SH-SY5Y (cell line): ENCODE results near the gene GOLT1A.

ENCODE experiments used
- GATA2 ChIP-seq: IDR thresholded peaks from 2 replicates; pipeline ENCODE4 v1.6.1; 2011; ENCODE audit warnings: mild to moderate bottlenecking, low read depth, low read length
- GATA3 ChIP-seq: IDR thresholded peaks from 2 replicates; pipeline ENCODE4 v1.6.1; 2011; ENCODE audit warnings: low read depth, mild to moderate bottlenecking, low read length, moderate library complexity

Gene GOLT1A

GRCh38 chr1:204213668-204214662 lies at the start of gene GOLT1A:
GOLT1A (minus strand) TSS chr1:204213988; CDS start chr1:204213906, 82 bp downstream.
- TF ChIP-seq GATA3 (no peak), GATA2 (no peak)

DNA sequence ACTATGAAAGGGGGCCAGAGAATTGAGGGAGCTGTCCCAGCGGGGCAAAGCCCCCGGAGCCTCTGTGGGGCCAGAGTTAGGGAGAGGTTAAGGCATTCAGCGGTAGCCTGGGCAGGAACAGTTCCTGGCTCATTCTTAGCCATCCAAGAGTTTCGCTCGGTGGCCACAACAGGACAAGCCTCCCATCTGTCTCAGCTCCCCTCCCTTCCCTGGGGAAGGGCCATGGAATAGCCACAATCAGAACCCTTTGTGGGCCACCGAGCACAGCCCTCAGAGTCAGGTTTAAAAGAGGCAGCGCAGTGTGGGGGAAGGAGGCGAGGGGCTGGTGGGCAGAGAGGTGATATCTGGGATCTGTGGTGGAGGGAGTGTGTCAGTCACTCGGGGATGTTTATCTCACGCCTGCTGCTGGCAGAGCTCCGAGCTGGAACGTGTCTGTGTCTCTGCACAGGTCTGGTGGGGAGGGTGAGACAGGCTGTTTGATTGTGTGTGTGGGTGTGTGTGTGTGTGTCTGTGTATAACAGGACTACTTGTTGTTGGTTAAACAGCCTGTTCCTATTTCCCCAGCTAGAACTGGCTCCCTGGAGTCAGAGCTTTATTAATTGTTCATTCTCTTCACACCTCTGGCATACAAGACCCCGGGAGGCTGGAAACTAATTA lies 49.6 kb upstream of the GOLT1A start:
- TF ChIP-seq GATA2 (peak; percentile 97), GATA3 (no peak)

- no peak for TF ChIP-seq GATA3
- no peak for TF ChIP-seq GATA2
Measured at GRCh38 chr1:204262506-204263253, 48.9 kb upstream of the GOLT1A start.

- TF ChIP-seq GATA3 (no peak), GATA2 (no peak)
Measured at GRCh38 chr1:204261746-204262505, 48.1 kb upstream of the GOLT1A start.

- TF ChIP-seq GATA2 (no peak), GATA3 (no peak)
Measured at GRCh38 chr1:204261266-204261665, 47.5 kb upstream of the GOLT1A start.

GRCh38 chr1:204260601-204261197 lies 46.9 kb upstream of the GOLT1A start:
- TF ChIP-seq GATA2 (no peak), GATA3 (no peak)

DNA sequence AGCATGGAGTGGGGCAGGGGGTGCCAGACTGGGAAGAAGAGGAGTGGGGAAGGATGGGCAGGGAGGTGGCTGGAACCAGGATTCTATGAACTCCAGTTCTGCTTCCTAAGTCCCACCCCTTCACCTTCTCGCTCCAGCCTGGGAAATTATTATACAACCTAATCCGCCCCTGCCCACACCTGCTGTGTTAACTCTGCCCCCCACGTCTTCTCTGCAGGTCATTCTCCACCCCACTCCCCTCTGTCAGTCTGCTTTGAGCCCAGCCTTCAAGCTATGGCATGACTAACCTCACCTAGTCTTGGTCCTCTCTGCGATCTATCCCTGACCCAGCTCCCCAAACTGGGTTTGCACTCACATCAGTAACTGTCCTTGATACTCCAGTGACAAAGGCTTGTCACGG lies 46.0 kb upstream of the GOLT1A start:
- TF ChIP-seq GATA2, result no peak
- no peak for TF ChIP-seq GATA3

GRCh38 chr1:204259196-204259595 lies 45.4 kb upstream of the GOLT1A start:
- TF ChIP-seq GATA2 (no peak), GATA3 (no peak)

DNA sequence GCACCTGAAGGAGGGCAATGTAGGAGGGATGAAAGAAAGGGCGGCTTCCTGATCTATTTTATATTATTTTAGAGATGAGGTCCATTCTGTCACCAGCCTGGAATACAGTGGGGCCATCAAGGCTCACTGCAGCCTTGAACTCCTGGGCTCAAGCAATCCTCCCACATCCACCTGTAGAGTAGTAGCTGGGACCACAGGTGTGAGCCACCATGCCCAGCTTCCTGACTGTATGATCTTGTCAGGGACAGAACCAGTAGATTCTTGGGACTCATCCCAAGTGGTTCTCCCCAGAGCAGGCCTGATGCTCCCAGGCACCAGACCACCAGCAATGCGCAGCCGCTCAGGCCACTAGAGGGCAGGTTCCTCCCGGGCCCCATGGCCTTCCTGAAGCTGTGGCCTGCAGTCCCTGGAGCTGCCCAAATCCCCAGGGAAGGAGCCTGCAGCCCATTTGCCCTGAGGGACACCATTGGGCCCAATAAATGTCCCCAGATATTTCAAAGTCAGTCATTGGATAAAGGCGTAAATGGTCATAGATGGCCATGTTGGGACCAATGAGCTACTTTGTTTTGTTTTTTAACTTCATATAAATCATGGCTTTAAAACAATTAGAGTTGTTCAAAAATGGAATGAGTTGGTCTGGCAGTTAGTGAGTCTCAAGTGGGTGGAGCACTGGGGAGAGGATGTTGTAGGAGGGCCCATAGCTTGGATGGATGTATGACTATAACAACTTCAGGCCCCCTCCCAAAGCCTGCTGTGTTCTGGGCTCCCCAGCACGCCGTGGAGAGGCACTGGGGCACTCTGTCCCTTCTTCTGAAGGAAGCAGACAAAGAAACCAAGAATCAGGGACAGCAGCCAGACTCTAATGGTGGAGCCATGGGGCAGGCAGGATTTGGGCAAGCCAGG lies 44.7 kb upstream of the GOLT1A start:
- TF ChIP-seq GATA2, result no peak
- no peak for TF ChIP-seq GATA3

- TF ChIP-seq GATA3, result no peak
- TF ChIP-seq GATA2, result peak; percentile 72
Measured at GRCh38 chr1:204257446-204257845, 43.7 kb upstream of the GOLT1A start.

GRCh38 chr1:204256531-204256930 lies 42.7 kb upstream of the GOLT1A start:
- TF ChIP-seq GATA3, result no peak
- TF ChIP-seq GATA2, result no peak

- no peak for TF ChIP-seq GATA3
- no peak for TF ChIP-seq GATA2
Measured at GRCh38 chr1:204255966-204256365, 42.2 kb upstream of the GOLT1A start.

DNA sequence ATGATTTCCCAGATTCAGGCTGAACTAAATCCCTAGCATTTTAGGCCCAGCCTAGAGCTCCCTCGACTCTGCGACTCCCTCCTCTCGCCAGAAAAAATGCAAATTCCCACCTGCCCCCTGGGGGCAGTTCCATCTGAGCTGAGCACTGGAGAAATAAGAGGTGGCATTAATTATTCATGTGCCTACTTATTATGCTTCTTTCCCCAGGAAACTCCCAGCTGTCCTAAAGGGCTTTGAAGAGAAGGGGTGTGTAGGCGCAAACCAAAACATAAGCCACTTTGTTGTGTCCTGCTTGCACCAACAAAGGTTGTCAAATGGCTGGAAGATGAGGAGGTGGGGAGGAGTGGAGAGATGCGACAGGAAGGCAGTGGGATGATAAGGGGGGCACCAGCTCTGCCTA lies 41.4 kb upstream of the GOLT1A start:
- TF ChIP-seq GATA2, result no peak
- no peak for TF ChIP-seq GATA3
